C4-2B (cell line): Measurements from ENCODE around the gene TUBA8.
"Not testable (repeated sequence)": the region's sequence is repeated elsewhere in the genome, so short reads cannot be mapped to it uniquely, and the experiment has no call there.

Experiments
- H3K27ac ChIP-seq: fragments of 450-650 bp; 2 replicates; pipeline ENCODE4 v1.5.1; 2017
- ZFX ChIP-seq: fragments of 450-650 bp; IDR thresholded peaks from 2 replicates; pipeline ENCODE4 v1.6.1; 2017
- TF ChIP-seq, protein P1 (sequence below): fragments of 450-650 bp; conservative IDR thresholded peaks from 2 replicates; pipeline ENCODE4 v1.5.1; 2017; ENCODE audit warnings: mild to moderate bottlenecking

The TUBA8 gene

DNA sequence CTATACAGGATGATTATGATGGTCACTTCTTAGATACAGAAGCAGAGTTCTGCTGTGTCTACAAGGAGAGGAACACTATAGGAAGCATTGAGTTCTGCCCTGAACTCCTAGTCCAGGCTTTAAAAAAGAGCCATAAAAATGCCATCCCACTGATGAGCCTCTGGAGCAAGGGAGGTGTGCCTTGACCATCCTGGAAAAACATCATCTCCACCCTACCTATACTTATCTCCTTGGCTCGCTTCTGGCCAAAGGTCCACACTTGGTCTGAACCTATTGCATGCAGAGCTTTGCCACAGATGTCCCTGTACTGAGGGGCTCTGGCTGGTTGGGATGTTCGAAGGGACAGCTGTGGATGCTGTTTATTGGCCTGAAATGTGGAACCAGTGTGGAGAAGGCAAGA is 37.1 kb upstream of the TUBA8 start:
- H3K27ac ChIP-seq, result no peak overlapping the region
- TF ChIP-seq, protein P1, sequence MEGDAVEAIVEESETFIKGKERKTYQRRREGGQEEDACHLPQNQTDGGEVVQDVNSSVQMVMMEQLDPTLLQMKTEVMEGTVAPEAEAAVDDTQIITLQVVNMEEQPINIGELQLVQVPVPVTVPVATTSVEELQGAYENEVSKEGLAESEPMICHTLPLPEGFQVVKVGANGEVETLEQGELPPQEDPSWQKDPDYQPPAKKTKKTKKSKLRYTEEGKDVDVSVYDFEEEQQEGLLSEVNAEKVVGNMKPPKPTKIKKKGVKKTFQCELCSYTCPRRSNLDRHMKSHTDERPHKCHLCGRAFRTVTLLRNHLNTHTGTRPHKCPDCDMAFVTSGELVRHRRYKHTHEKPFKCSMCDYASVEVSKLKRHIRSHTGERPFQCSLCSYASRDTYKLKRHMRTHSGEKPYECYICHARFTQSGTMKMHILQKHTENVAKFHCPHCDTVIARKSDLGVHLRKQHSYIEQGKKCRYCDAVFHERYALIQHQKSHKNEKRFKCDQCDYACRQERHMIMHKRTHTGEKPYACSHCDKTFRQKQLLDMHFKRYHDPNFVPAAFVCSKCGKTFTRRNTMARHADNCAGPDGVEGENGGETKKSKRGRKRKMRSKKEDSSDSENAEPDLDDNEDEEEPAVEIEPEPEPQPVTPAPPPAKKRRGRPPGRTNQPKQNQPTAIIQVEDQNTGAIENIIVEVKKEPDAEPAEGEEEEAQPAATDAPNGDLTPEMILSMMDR, result no peak
- no peak for TF ChIP-seq ZFX

DNA sequence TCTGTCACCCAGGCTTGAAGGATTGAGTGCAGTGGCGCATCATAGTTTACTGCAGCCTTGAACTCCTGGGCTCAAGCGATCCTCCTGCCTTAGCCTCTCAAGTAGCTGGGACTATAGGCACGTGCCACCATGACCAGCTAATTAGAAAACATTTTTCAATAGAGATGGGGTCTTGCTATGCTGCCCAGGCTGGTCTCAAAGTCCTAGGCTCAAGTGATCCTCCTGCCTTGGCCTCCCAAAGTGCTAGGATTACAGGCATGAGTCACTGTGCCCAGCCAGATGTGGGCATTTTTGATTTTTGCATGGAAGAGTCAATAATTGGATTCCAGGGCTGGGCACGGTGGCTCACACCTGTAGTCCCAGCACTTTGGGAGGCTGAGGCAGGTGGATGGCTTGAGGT is 36.7 kb upstream of the TUBA8 start:
- H3K27ac ChIP-seq, result not testable (repeated sequence)

DNA sequence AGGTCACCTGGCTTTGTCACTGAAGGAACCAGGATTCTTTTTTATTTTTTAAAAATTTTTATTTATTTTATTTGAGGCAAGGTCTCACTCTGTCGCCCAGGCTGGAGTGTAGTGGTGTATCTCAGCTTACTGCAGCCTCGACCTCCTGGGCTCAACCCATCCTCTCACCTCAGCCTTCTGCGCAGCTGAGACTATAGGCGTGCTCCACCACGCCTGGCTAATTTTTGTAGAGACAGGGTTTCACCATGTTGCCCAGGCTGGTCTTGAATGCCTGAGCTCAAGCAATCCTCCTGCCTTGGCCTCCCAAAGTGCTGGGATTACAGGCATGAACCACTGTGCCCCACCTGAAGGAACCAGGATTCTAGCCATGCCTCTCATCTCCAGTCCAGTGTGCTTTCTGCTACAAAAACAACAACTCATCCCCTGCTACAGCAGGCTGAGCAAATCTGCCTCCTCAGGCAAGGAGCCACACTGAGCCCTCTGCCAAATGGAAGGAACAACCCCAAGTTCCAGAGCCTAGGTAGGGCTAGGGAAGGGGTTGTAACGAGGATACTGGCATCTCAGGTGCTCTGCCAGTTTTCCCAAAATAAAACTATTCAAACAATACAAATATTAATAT is 35.4 kb upstream of the TUBA8 start:
- H3K27ac ChIP-seq, result no peak overlapping the region
- TF ChIP-seq ZFX, result no peak
- TF ChIP-seq, protein P1, result no peak

DNA sequence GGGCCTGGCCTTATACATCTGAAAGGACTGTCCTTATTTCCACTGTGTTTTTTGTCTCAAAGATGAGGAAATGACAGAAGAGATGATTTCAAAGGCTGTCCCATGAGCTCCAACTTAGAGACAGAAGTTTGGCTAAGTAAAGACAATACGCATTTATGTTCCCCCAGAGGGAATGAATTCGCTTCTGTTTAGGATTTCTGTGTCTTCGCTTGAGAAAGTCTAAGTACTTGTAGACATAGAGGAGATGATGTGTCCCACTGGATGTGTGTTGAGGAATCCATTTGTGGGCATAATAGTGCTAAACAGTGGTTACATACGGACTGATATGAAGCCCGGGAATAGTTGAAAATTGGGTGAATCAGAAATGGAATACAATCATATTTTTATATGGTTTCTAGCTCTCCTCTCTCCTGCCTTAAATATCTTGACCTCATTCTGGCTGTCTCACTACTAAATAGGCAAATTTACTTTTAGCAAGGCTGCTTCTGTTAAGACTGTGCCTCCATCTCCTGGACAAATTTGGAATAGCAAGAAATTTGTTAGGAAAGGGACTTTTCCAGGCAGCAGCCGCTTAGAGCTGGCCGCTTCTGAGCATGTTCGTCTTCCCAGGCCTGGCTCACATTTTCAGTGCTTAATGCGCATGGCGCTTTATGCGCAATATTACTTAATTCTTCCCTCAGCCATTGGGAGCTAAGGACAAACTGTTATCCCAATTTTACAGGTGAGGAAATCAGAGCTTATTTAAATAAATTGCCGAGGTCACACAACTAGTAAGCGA is 34.7 kb upstream of the TUBA8 start:
- no peak overlapping the region for H3K27ac ChIP-seq
- no peak for TF ChIP-seq ZFX
- TF ChIP-seq, protein P1, result peak; percentile 92

DNA sequence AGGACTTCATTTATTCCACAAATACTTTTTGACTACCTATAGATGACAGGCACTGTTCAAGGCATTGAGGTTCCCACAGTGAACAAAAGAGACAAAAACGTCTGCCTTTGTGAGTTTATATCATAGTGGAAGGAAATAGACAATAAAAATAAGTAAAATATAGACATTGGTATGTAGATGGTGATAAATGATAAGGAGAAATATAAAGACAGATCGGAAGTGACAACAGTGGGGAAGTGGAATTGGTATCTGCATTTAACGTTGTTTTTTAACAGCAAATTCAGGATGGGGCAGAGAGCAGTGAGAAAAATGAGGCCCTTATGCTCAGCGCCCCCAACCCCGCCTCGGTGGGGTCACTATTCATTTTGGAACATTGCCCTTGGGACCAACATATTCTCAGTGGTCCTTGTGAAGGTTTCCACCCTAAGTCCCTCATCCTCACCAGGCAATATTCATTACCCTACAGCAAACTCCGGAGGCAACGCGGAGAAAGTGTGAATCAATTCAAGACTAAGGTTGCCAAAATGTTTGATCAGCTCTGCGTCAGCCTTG is 33.4 kb upstream of the TUBA8 start:
- H3K27ac ChIP-seq, result peak overlapping the region; percentile 84

DNA sequence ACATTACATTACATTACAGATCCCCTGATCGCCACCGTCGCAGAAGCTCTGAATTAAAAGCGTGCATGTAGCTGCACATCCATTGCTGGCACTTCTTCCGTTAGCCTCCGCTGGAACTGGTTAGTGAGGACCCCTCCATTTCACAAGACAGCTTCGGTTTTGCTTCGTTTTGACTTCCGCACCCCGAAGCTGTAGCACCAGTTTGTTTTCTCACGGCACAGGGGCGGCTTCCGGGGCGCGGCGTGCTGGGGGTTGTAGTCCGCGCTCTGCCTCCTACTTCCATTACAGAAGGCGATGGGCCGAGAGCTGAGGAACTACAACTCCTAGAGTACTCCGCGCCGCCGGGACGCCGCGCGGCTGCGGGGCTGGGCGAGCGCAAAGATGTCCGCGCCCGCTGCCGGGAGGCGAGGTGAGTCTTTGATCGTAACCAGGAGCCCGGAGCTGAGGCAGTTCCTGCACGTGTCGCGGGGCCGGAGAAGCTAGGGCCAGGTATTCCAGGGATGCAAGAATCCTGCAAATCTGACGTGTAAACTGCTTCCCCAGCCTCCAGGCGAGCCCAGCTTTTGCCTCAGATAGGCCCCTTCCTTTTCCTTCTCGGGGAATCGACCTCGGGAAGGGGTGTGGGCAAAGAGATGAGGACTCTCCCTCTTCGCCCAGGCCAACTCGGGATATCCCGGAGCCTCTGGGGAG is 32.8 kb upstream of the TUBA8 start, which contains the start of gene PEX26:
PEX26 (plus strand) TSS at position 352 of the 690 bp plus-strand sequence. CDS start 387 bp downstream, outside the sequence.
- peak within 1 kb of the TSS; percentile 84 for H3K27ac ChIP-seq
- TF ChIP-seq, protein P1, result no peak
- TF ChIP-seq ZFX, result peak; percentile 86; the same call in 1 of the 2 replicates

More for the DNA sequence above, 33.4 kb upstream of the TUBA8 start:
- TF ChIP-seq, protein P1, result no peak
- no peak for TF ChIP-seq ZFX

DNA sequence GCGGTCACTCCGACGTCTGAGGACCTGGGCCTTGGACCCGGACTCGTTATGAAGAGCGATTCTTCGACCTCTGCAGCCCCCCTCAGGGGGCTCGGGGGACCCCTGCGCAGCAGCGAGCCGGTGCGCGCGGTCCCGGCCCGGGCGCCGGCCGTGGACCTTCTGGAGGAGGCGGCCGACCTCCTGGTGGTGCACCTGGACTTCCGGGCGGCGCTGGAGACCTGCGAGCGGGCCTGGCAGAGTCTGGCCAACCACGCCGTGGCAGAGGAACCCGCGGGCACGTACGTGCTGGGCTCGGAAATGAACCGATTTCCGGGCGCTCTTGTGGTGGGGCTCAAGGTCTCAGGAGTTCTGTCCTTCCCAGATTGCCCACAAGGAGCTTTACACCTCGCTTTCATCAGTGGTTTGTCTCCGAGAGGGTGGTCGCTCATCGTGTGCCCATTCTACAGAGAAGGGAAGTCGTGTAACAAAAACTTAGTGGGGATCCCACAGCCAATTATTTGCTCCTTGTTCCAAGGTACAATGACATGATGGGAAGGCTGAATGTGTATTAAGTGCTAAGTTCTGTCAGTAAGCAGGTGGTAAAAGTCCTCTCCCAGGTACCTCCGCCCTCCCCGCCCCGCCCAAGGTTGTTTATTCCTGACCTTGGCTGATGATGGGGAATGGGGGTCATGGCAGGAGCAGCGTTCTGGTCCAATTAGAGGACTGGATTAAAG is 32.1 kb upstream of the TUBA8 start:
- peak overlapping the region; percentile 84 for H3K27ac ChIP-seq

More for the DNA sequence above, 32.1 kb upstream of the TUBA8 start:
- TF ChIP-seq, protein P1, result no peak
- peak; percentile 64 for TF ChIP-seq ZFX
